Fibroblast of gingiva (primary cell): ENCODE data around the gene DNAJA4.

Experiments
- DNase-seq: peaks from one replicate; pipeline ENCODE4 v3.0.0-alpha.2; 2011; ENCODE audit warnings: low read depth

DNAJA4 gene

GRCh38 chr15:78264304-78265136 is at the start of gene DNAJA4:
TSS of gene DNAJA4 (plus strand) at chr15:78264562. CDS start at chr15:78264764, 202 bp downstream.
- peak; percentile 49 for DNase-seq

- peak; percentile 73 for DNase-seq
Measured at GRCh38 chr15:78216276-78217104, 47.9 kb upstream of the DNAJA4 start.

- DNase-seq = no peak
Measured at GRCh38 chr15:78220713-78221112, 43.6 kb upstream of the DNAJA4 start.

- no peak for DNase-seq
Measured at GRCh38 chr15:78222745-78223395, 41.5 kb upstream of the DNAJA4 start.

- DNase-seq = no peak
Measured at GRCh38 chr15:78223396-78224022, 40.9 kb upstream of the DNAJA4 start.

- DNase-seq = no peak
Measured at GRCh38 chr15:78224023-78224411, 40.3 kb upstream of the DNAJA4 start.

GRCh38 chr15:78225783-78226541 is 38.4 kb upstream of the DNAJA4 start:
- DNase-seq = no peak

- DNase-seq = no peak
Measured at GRCh38 chr15:78228356-78228996, 35.9 kb upstream of the DNAJA4 start.

- no peak for DNase-seq
Measured at GRCh38 chr15:78229431-78230406, 34.6 kb upstream of the DNAJA4 start.

GRCh38 chr15:78232951-78233350 is 31.4 kb upstream of the DNAJA4 start:
- DNase-seq = no peak

GRCh38 chr15:78233496-78233895 is 30.9 kb upstream of the DNAJA4 start:
- no peak for DNase-seq

GRCh38 chr15:78234515-78235040 is 29.8 kb upstream of the DNAJA4 start, which contains the start of gene ACSBG1:
TSS of gene ACSBG1 (minus strand) at chr15:78234565. CDS start at chr15:78234501, 64 bp downstream.
- no peak for DNase-seq

- no peak for DNase-seq
Measured at GRCh38 chr15:78236491-78236890, 27.9 kb upstream of the DNAJA4 start.

- DNase-seq = no peak
Measured at GRCh38 chr15:78237146-78237545, 27.2 kb upstream of the DNAJA4 start.

- no peak for DNase-seq
Measured at GRCh38 chr15:78239811-78240210, 24.6 kb upstream of the DNAJA4 start.

GRCh38 chr15:78241017-78241416 is 23.3 kb upstream of the DNAJA4 start:
- peak; percentile 55 for DNase-seq

- DNase-seq = no peak
Measured at GRCh38 chr15:78242128-78242527, 22.2 kb upstream of the DNAJA4 start.

GRCh38 chr15:78243058-78243457 is 21.3 kb upstream of the DNAJA4 start:
- DNase-seq = no peak

GRCh38 chr15:78243491-78243941 is 20.8 kb upstream of the DNAJA4 start:
- no peak for DNase-seq
